ENCODE data around the gene UMAD1. TPM values are rescaled to one million over a fixed set of nuclear protein-coding genes. Genes with fewer than 3 reads are reported as not detected.
A peak's percentile ranks its signal among the peaks of the same experiment; 100 is the strongest.

UMAD1 gene
- total and polyA plus RNA-seq, 10 donors, result 7.6 to 21.2 (median 14.2) TPM

GRCh38 chr7:7705318-7705717 is 64.8 kb downstream of the UMAD1 start:
- intact Hi-C loops (cut with DNase I; ENCODE audit: low total_unique reads), result no loop called here
- H3K9me3 ChIP-seq, result no peaks in the 10 kb centered on the region
- no peak overlapping the region for H3K4me3 ChIP-seq
- 77 to 85% (median 81%) methylated on average over 2 of the region's 2 CpGs for WGBS, 5 donors
- H3K36me3 ChIP-seq, result no peaks in the 10 kb centered on the region
- no peak for DNase-seq
- H3K27me3 ChIP-seq (replicated peaks in 1 of 7), result no peaks in the 10 kb centered on the region
- no peak for TF ChIP-seq POLR2A (IDR thresholded peaks at IDR 0.05)
- TF ChIP-seq CTCF (IDR thresholded peaks at IDR 0.05 in 8 of 11, conservative IDR thresholded peaks at IDR 0.05 in 3 of 11), result no peak
- no peak for TF ChIP-seq POLR2AphosphoS5 (IDR thresholded peaks at IDR 0.05)
- peaks cover 0 to 48% (median 8%) of the 10 kb centered on the region in 6 donors for H3K4me1 ChIP-seq
- H3K27ac ChIP-seq, result peak overlapping the region in 1 of 8 donors; percentile 18

- H3K27ac ChIP-seq, result peak overlapping the region in 1 of 8 donors; percentile 18
- intact Hi-C loops (cut with DNase I; ENCODE audit: low total_unique reads), result no loop called here
- WGBS, 5 donors, result 55 to 82% (median 82%) methylated on average over 1 of the region's 1 CpG
- H3K9me3 ChIP-seq, result no peaks in the 10 kb centered on the region
- no peak for DNase-seq
- peaks cover 0 to 45% (median 8%) of the 10 kb centered on the region in 6 donors for H3K4me1 ChIP-seq
- TF ChIP-seq POLR2AphosphoS5 (IDR thresholded peaks at IDR 0.05), result no peak
- no peak for TF ChIP-seq POLR2A (IDR thresholded peaks at IDR 0.05)
- no peak for TF ChIP-seq CTCF (IDR thresholded peaks at IDR 0.05 in 8 of 11, conservative IDR thresholded peaks at IDR 0.05 in 3 of 11)
- H3K36me3 ChIP-seq, result no peaks in the 10 kb centered on the region
- no peak overlapping the region for H3K4me3 ChIP-seq
- H3K27me3 ChIP-seq (replicated peaks in 1 of 7), result no peaks in the 10 kb centered on the region
Observed at GRCh38 chr7:7706101-7706511, 65.6 kb downstream of the UMAD1 start.

GRCh38 chr7:7706556-7707172 is 66.1 kb downstream of the UMAD1 start:
- H3K4me1 ChIP-seq, result peaks cover 0 to 40% (median 8%) of the 10 kb centered on the region in 6 donors
- WGBS, 5 donors, result 53 to 69% (median 65%) methylated on average over 4 of the region's 4 CpGs
- H3K27me3 ChIP-seq (replicated peaks in 1 of 7), result no peaks in the 10 kb centered on the region
- no peak for DNase-seq
- H3K9me3 ChIP-seq, result no peaks in the 10 kb centered on the region
- intact Hi-C loops (cut with DNase I; ENCODE audit: low total_unique reads), result no loop called here
- H3K36me3 ChIP-seq, result no peaks in the 10 kb centered on the region
- TF ChIP-seq POLR2AphosphoS5 (IDR thresholded peaks at IDR 0.05), result no peak
- TF ChIP-seq POLR2A (IDR thresholded peaks at IDR 0.05), result no peak
- TF ChIP-seq CTCF (IDR thresholded peaks at IDR 0.05 in 8 of 11, conservative IDR thresholded peaks at IDR 0.05 in 3 of 11), result no peak
- H3K27ac ChIP-seq, result peak overlapping the region in 1 of 8 donors; percentile 18
- no peak overlapping the region for H3K4me3 ChIP-seq

GRCh38 chr7:7707246-7707645 is 66.7 kb downstream of the UMAD1 start:
- intact Hi-C loops (cut with DNase I; ENCODE audit: low total_unique reads), result no loop called here
- Histone ChIP-seq H3K4me3 (no peak overlapping the region), H3K4me1 (peaks cover 0 to 34% (median 8%) of the 10 kb centered on the region in 6 donors), H3K27ac (no peak overlapping the region), H3K9me3 (no peaks in the 10 kb centered on the region), H3K27me3 (replicated peaks in 1 of 7) (no peaks in the 10 kb centered on the region), H3K36me3 (no peaks in the 10 kb centered on the region)
- no peak for DNase-seq
- no peak for TF ChIP-seq CTCF (IDR thresholded peaks at IDR 0.05 in 8 of 11, conservative IDR thresholded peaks at IDR 0.05 in 3 of 11)
- no peak for TF ChIP-seq POLR2AphosphoS5 (IDR thresholded peaks at IDR 0.05)
- TF ChIP-seq POLR2A (IDR thresholded peaks at IDR 0.05), result no peak
- 92 to 99% (median 95%) methylated on average over 2 of the region's 2 CpGs for WGBS, 5 donors
